ENCODE results near the gene LSM14A.

LSM14A gene

DNA sequence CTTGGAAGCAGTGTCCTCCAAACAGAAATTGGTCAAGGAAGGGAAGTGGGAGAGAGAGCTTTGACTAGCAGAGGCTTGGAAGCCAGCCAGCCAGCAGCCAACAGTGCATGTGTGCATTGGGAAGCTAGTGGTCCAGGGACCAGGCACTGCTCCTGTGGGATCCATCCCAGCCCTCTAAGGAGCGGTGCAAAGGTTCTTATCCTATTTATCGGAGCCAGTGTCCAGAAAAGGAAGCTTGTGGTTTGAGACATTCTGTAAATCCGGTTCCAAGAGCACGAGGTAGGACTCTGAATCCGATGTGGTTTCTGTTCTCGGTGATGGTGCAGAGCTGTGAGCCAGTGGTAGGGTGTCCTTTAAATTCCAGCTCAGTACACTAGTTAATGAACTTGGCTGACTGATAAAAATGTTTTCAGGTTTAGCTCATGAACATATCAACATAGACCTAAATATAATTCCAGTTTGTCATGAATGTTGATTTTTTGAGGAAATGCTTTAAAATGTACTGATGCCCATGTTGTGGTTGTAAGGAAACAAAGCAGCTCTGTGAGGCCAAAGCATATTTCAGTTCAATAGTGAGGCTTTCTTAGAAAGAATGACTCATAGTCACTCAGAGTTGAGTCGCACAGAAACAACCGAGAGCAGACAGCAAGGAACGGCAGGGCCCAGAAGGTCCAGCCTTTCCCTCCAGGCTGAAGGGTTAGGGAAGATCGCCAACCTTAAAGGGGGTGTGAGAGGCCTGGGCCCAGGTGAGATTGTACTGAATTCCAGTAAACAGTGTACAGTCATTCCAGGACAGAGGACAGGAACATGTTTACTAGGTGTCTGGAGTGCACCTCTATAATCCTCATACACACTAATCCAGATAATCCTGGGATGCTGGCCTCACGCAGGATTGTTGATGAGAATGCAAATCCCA is 60.5 kb downstream of the LSM14A start:
- DNase-seq (ENCODE audit: low spot score), result peak; percentile 45
- TF ChIP-seq, protein P1, sequence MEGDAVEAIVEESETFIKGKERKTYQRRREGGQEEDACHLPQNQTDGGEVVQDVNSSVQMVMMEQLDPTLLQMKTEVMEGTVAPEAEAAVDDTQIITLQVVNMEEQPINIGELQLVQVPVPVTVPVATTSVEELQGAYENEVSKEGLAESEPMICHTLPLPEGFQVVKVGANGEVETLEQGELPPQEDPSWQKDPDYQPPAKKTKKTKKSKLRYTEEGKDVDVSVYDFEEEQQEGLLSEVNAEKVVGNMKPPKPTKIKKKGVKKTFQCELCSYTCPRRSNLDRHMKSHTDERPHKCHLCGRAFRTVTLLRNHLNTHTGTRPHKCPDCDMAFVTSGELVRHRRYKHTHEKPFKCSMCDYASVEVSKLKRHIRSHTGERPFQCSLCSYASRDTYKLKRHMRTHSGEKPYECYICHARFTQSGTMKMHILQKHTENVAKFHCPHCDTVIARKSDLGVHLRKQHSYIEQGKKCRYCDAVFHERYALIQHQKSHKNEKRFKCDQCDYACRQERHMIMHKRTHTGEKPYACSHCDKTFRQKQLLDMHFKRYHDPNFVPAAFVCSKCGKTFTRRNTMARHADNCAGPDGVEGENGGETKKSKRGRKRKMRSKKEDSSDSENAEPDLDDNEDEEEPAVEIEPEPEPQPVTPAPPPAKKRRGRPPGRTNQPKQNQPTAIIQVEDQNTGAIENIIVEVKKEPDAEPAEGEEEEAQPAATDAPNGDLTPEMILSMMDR (IDR thresholded peaks at IDR 0.05; ENCODE audit: extremely low read depth, insufficient read depth, missing control alignments), result no peak
- in situ Hi-C loops (cut with MboI; ENCODE audit: low pct_unique_long_range_greater_than_20kb, low sequenced_read_pairs, unreplicated experiment), result no loop called here

DNA sequence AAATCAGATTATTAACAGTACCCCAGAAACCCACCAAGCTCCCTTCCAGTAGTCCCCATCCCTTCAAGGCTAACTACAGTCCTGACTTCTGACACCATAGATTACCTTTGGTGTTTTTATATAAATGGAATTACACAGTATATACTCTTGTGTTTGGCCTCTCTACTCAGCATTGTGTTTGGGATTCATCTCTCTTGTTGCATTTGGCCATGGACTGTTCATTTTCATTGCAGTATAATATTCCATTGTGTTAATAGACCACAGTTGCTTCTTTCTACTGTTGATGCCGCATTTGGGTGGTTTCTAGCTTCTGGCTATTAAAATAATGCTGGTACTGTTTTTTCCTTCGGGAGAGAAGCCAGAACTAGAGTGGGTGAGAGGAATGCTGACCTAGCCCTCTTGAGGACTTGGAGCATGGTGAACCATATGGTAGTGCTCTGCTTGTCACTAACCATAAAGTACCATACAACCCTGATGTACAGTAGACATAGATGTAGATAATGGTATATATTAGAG is 63.2 kb downstream of the LSM14A start:
- no peak for DNase-seq (ENCODE audit: low spot score)
- in situ Hi-C loops (cut with MboI; ENCODE audit: low pct_unique_long_range_greater_than_20kb, low sequenced_read_pairs, unreplicated experiment), result no loop called here
- TF ChIP-seq, protein P1 (IDR thresholded peaks at IDR 0.05; ENCODE audit: extremely low read depth, insufficient read depth, missing control alignments), result no peak

DNA sequence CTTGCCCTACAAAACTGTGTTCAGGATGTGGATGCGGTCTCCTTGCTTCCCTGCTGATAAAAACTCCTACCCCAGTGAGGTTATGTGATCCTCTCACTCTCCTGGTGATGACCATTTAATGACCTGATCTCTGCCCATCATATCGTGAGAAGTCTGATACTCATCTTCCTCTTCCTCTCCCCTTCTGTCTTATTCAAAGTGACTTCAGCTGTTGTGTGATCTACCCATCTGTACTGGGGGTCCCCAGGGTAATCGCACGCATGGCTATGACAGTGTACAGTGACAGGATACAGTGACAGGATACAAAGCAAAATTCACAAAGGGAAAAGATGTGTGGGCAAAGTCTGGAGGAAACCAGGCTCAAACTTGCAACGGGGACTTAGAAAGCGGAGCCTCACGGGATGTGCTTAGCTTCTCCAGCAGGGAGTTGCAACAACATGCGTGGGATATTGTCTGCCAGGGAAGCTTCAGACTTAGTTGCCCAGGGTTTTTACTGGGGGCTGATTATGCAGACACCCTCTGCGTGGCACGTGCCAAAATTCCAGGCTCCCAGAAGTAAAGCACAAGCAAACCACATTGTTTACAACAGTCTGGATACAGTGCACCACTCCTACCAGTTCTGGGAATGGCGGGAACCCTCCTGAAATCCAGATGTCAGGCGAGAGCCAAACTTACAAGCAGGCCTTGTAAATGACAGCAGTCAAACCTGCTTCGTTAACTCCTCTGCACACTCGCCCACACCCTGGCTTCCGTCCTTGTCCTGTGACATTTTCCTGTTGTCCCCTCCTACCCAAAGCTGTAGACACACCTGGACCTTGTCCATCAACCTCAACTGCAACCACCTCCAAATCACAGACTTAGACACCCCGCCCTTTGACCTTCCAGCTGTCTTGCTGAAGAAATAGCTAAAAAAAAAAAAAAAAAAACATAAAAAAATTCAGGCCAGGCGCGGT is 64.0 kb downstream of the LSM14A start:
- TF ChIP-seq, protein P1 (IDR thresholded peaks at IDR 0.05; ENCODE audit: extremely low read depth, insufficient read depth, missing control alignments), result no peak
- DNase-seq (ENCODE audit: low spot score), result no peak
- in situ Hi-C loops (cut with MboI; ENCODE audit: low pct_unique_long_range_greater_than_20kb, low sequenced_read_pairs, unreplicated experiment), result no loop called here

DNA sequence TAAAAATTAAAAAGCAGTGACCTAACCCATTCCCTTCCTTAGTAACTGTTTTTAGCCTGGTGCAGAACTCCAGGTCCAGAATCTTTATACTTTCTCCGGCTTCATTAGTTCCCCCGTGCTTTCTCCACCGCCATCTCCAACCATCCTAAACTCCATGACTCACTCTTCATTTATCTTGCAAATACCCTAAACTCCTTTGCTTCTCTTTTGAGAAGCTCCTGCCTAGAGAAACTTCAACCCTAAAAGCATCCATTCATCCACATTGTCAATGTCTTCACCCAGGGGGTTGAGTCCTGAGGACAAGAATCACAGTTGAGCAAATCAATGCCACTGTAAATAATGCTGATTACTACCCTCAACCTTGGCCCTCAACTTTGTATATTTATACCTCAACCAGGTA is 65.0 kb downstream of the LSM14A start:
- TF ChIP-seq, protein P1 (IDR thresholded peaks at IDR 0.05; ENCODE audit: extremely low read depth, insufficient read depth, missing control alignments), result no peak
- DNase-seq (ENCODE audit: low spot score), result no peak
- in situ Hi-C loops (cut with MboI; ENCODE audit: low pct_unique_long_range_greater_than_20kb, low sequenced_read_pairs, unreplicated experiment), result no loop called here

DNA sequence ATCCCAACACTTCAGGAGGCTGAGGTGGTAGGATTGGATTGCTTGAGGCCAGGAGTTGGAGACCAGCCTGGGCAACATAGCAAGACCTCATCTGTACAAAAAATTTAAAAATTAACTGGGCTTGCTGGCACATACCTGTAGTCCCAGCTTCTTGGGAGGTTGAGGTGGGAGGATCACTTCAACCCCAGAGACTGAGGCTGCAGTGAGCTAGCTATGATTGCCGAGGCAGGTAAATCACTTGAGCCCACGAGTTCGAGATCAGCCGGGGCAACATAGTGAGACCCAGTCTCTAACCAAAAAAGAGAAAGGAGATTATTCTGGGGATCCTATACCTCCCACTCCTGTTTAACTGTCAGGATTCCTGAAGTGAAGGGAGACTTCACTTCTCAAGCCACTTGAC is 65.6 kb downstream of the LSM14A start:
- DNase-seq (ENCODE audit: low spot score), result no peak
- TF ChIP-seq, protein P1 (IDR thresholded peaks at IDR 0.05; ENCODE audit: extremely low read depth, insufficient read depth, missing control alignments), result no peak
- in situ Hi-C loops (cut with MboI; ENCODE audit: low pct_unique_long_range_greater_than_20kb, low sequenced_read_pairs, unreplicated experiment), result no loop called here
